Activated B cell treated with CpG ODN at 0.5 μM for 24 hours (primary cell): ENCODE results near the gene PLET1. TPM values are rescaled to one million over a fixed set of nuclear protein-coding genes. Genes with fewer than 3 reads are reported as not detected.

ENCODE experiments used
- ATAC-seq: fragments of 200-7000 bp; cut with Tn5 transposase; one replicate; pipeline ENCODE4 v1.10.0; 2021; ENCODE audit warnings: low read depth, mild to moderate bottlenecking, moderate library complexity
- CTCF ChIA-PET: fragments of 350-600 bp; sonication (Branson Sonifier 250); formaldehyde crosslinking; loops from one replicate; lab custom pipeline; 2021; ENCODE audit warnings: antibody characterized with exemption; lab: Charles Lee
- POLR2A ChIA-PET: fragments of 350-600 bp; sonication (Branson Sonifier 250); formaldehyde crosslinking; loops from one replicate; lab custom pipeline; 2021; ENCODE audit warnings: antibody characterized with exemption; lab: Charles Lee
- DNase-seq: peaks from one replicate; pipeline ENCODE4 v3.0.0; 2022
- H3K27ac Mint-ChIP-seq: one replicate; pipeline ENCODE4 v1.8.0; 2020; ENCODE audit warnings: mixed read lengths
- H3K27me3 Mint-ChIP-seq: one replicate; pipeline ENCODE4 v1.8.0; 2021; ENCODE audit warnings: mixed read lengths
- H3K36me3 Mint-ChIP-seq: one replicate; pipeline ENCODE4 v1.8.0; 2021; ENCODE audit warnings: low read depth, mixed read lengths
- H3K4me1 Mint-ChIP-seq: one replicate; pipeline ENCODE4 v1.8.0; 2021; ENCODE audit warnings: mixed read lengths
- H3K4me3 Mint-ChIP-seq: one replicate; pipeline ENCODE4 v1.8.0; 2020; ENCODE audit warnings: mild to moderate bottlenecking, mixed read lengths
- H3K9me3 Mint-ChIP-seq: one replicate; pipeline ENCODE4 v1.8.0; 2020; ENCODE audit warnings: mixed read lengths
- intact Hi-C: fragments of 100-400 bp; cut with micrococcal nuclease; formaldehyde crosslinking; loops from one replicate; pipeline ENCODE4 v1.15.1; 2024
- total RNA-seq: library from RNA; stranded (reverse); gene quantifications from 2 replicates; pipeline ENCODE4 v1.2.3, GENCODE V29; 2022
- TF ChIP-seq, protein P1 (sequence below): fragments of 200-600 bp; IDR thresholded peaks from one replicate; pipeline ENCODE4 v1.8.0; 2022; ENCODE audit warnings: antibody characterized with exemption, mild to moderate bottlenecking

PLET1 gene
- total RNA-seq, 1 donor from 2014 or later, result not detected

DNA sequence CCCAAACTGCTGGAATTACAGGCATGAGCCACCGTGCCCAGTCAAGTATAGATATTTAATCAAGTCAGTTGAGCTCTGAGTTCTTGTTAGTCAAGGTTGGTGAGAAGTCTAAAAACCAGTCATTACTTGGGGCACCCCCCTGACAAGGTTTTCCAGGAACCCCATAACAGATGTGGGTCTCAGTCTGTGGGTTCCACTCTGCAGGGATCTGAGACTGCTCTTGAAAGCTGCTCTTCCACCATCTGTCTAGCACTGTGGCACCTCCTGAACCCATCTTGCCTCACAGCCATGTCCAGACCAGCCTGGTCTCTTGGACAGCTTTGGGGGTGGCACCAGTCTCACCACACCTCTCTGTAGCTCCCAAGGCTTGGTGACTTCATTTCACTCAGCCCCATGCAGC is 44.3 kb upstream of the PLET1 start:
- H3K4me1 Mint-ChIP-seq, result no peaks in the 10 kb centered on the region
- peaks cover 4% of the 10 kb centered on the region for H3K9me3 Mint-ChIP-seq
- DNase-seq (no peak), ATAC-seq (no peak)
- ChIA-PET CTCF (no interaction called here), POLR2A (no interaction called here)
- intact Hi-C loops, result no loop called here
- no peaks in the 10 kb centered on the region for H3K27me3 Mint-ChIP-seq
- H3K27ac Mint-ChIP-seq, result no peak overlapping the region
- H3K36me3 Mint-ChIP-seq, result peaks cover 4% of the 10 kb centered on the region
- no peak overlapping the region for H3K4me3 Mint-ChIP-seq
- TF ChIP-seq, protein P1, sequence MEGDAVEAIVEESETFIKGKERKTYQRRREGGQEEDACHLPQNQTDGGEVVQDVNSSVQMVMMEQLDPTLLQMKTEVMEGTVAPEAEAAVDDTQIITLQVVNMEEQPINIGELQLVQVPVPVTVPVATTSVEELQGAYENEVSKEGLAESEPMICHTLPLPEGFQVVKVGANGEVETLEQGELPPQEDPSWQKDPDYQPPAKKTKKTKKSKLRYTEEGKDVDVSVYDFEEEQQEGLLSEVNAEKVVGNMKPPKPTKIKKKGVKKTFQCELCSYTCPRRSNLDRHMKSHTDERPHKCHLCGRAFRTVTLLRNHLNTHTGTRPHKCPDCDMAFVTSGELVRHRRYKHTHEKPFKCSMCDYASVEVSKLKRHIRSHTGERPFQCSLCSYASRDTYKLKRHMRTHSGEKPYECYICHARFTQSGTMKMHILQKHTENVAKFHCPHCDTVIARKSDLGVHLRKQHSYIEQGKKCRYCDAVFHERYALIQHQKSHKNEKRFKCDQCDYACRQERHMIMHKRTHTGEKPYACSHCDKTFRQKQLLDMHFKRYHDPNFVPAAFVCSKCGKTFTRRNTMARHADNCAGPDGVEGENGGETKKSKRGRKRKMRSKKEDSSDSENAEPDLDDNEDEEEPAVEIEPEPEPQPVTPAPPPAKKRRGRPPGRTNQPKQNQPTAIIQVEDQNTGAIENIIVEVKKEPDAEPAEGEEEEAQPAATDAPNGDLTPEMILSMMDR, result no peak

DNA sequence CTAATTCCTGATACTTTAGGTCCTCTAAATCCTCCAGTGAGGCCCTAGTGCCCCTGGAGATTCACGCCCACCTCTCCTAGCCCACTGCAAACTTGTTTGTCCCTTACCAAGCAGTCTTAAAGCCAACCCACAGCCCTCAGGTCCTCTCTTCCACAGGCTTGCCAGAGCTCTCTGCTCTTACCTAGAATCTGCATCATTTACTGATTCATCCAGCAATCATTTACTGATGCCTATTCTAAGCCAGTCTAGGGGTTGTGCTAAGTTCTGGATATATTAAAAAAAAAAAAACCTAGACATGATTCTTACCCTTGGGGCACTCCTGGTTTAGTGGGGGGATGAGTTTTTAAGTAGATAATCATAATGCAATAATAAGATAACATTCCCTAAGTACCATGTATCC is 43.0 kb upstream of the PLET1 start:
- Mint-ChIP-seq H3K4me3 (no peak overlapping the region), H3K4me1 (no peaks in the 10 kb centered on the region), H3K9me3 (peaks cover 3% of the 10 kb centered on the region), H3K36me3 (peaks cover 4% of the 10 kb centered on the region), H3K27ac (no peak overlapping the region), H3K27me3 (no peaks in the 10 kb centered on the region)
- TF ChIP-seq, protein P1, result no peak
- no peak for DNase-seq
- no peak for ATAC-seq
- intact Hi-C loops, result no loop called here
- ChIA-PET CTCF (no interaction called here), POLR2A (no interaction called here)

DNA sequence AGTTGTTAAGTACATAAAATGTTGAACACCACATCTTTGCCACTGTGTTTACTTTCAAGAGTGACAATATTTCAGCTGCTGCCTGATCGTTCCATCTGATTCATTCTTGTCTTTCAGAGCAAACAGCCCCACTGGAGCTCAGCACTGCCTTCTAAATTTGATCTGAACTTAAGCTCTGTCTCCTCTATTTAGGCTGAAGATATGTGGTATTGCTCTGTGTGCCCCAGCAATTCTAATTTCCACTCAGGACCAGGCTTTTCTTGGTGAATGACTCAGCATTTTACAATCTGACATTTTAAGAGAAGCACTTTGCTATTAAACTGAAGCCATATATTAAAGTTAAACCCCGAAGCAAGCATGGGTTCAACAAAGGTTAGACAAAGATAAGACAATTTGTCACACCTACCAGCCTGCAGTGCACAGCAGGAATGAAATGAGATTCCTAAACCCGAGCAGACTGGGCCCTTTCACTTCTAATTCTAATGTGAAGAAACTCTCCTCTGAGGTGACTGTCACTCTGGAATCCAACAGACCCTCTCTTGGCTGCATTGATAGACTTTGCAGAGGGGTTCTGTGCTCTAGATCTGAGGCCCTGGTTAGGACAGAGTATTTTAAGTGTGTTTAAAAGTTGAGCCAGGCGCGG is 41.7 kb upstream of the PLET1 start:
- Mint-ChIP-seq H3K9me3 (no peaks in the 10 kb centered on the region), H3K4me1 (no peaks in the 10 kb centered on the region), H3K36me3 (peaks cover 1% of the 10 kb centered on the region), H3K27me3 (no peaks in the 10 kb centered on the region), H3K27ac (no peak overlapping the region), H3K4me3 (no peak overlapping the region)
- no peak for ATAC-seq
- CTCF ChIA-PET, result interaction anchor here (0.9 kb wide), 1 partner anchor 22 kb away, joined by 4 read pairs; no protein-coding TSS in a partner anchor
- intact Hi-C loops, result no loop called here
- TF ChIP-seq, protein P1, result no peak
- no peak for DNase-seq
- POLR2A ChIA-PET, result no interaction called here

DNA sequence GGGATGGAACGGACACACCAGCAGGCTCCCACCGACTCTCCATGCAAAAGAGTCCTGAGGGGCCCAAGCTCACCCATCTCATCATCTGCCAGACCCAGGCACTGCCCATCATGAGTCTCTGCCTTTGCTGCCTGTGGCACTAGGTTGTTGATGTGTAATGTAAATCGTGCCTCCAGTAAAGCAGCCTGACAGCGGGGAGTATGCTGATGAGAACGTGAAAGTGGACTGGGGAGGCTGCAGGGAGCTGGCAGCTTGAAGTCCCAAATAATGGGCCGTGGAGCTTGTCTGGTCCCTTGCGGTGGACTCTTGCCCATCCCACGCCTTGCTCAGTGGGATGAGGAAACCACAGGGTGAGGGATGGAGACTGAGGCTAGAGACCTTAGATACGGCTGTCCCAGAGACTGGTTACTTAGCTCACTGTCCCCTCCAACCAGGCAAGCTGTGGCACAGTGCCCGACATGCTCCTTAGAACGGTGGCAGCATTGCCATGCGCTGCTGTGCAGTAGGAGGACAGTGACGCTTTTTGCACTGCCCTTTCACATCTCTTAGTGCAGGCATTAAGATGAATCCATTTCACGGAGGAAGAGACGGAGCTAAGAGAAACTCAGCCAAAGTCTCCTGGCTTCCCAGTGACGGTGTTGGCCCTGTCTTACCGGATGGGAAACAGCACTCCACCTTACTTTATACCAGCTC is 39.6 kb upstream of the PLET1 start:
- H3K27me3 Mint-ChIP-seq, result no peaks in the 10 kb centered on the region
- no peaks in the 10 kb centered on the region for H3K9me3 Mint-ChIP-seq
- DNase-seq (no peak), ATAC-seq (no peak)
- H3K27ac Mint-ChIP-seq, result no peak overlapping the region
- POLR2A ChIA-PET, result no interaction called here
- H3K36me3 Mint-ChIP-seq, result peaks cover 1% of the 10 kb centered on the region
- intact Hi-C loops, result no loop called here
- CTCF ChIA-PET, result interaction anchor here (0.6 kb wide), 1 partner anchor 11 kb away, joined by 3 read pairs; no protein-coding TSS in a partner anchor
- H3K4me3 Mint-ChIP-seq, result no peak overlapping the region
- no peaks in the 10 kb centered on the region for H3K4me1 Mint-ChIP-seq
- TF ChIP-seq, protein P1, result no peak

DNA sequence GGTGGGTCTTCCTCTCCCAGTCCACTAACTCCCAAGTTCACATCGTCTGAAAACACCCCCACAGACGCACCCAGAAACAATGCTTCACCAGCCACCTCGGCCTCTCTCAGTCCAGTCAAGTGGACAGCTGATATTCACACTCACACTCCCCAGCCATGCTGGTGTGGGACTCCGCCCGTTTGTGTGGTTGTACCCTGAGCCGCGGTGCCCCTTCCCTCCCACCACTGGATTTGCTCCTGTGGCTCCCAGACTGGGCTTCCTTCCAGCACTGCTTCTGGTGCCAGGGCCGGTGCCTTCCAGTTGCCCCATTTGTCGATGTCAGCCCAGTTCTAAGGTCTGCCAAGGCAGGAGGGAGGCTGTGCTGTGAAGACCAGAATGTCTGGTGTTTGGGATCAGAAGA is 37.9 kb upstream of the PLET1 start:
- no peaks in the 10 kb centered on the region for H3K4me1 Mint-ChIP-seq
- CTCF ChIA-PET, result no interaction called here
- no peak for DNase-seq
- no peaks in the 10 kb centered on the region for H3K36me3 Mint-ChIP-seq
- H3K4me3 Mint-ChIP-seq, result no peak overlapping the region
- no peaks in the 10 kb centered on the region for H3K9me3 Mint-ChIP-seq
- POLR2A ChIA-PET, result no interaction called here
- H3K27me3 Mint-ChIP-seq, result no peaks in the 10 kb centered on the region
- intact Hi-C loops, result loop anchor here (10.0 kb wide), 1 partner anchor 286 kb away; no protein-coding TSS in a partner anchor
- TF ChIP-seq, protein P1, result no peak
- no peak for ATAC-seq
- H3K27ac Mint-ChIP-seq, result no peak overlapping the region
